HUES64 (cell line): ENCODE measurements around the gene KSR2.

Source experiments
- H3K27ac ChIP-seq: 2 replicates; pipeline ENCODE4 v1.7.0; 2013; ENCODE audit warnings: low read depth, low read length, inconsistent platforms
- H3K27me3 ChIP-seq: 2 replicates; pipeline ENCODE4 v1.6.1; 2013; ENCODE audit warnings: mild to moderate bottlenecking, low read length; ENCODE audit not compliant: insufficient read depth
- H3K36me3 ChIP-seq: 2 replicates; pipeline ENCODE4 v1.6.1; 2013; ENCODE audit warnings: mild to moderate bottlenecking, low read length; ENCODE audit not compliant: insufficient read depth
- H3K4me1 ChIP-seq: 2 replicates; pipeline ENCODE4 v1.6.1; 2013; ENCODE audit warnings: mild to moderate bottlenecking, low read length, moderate library complexity; ENCODE audit not compliant: insufficient read depth
- H3K4me3 ChIP-seq: 2 replicates; pipeline ENCODE4 v1.5.1; 2013; ENCODE audit warnings: mild to moderate bottlenecking, low read length, moderate library complexity
- H3K9ac ChIP-seq: 2 replicates; pipeline ENCODE4 v1.6.1; 2013; ENCODE audit warnings: mild to moderate bottlenecking, low read depth, low read length
- H3K9me3 ChIP-seq: 2 replicates; pipeline ENCODE4 v1.6.1; 2013; ENCODE audit warnings: low read depth, low read length; ENCODE audit not compliant: insufficient read depth
- WGBS: fragments of 150-250, 120-280 bp; methylation state at CpG from one replicate; pipeline ENCODE4 v1.1.7; 2013; ENCODE audit warnings: missing lambda C conversion rate; 5-methylcytosine and 5-hydroxymethylcytosine counted together

Gene KSR2

GRCh38 chr12:117417004-117417403, 551.8 kb downstream of the KSR2 start:
- 74% methylated on average over 1 of the region's 1 CpG for WGBS
- Histone ChIP-seq H3K9ac (no peak overlapping the region), H3K9me3 (no peaks in the 10 kb centered on the region), H3K27me3 (no peaks in the 10 kb centered on the region), H3K4me1 (no peaks in the 10 kb centered on the region), H3K36me3 (no peaks in the 10 kb centered on the region), H3K27ac (no peak overlapping the region), H3K4me3 (no peak overlapping the region)

- no peak overlapping the region for H3K9ac ChIP-seq
- H3K4me3 ChIP-seq: no peak overlapping the region
- H3K9me3 ChIP-seq: no peaks in the 10 kb centered on the region
- WGBS: 89% methylated on average over 11 of the region's 11 CpGs
- H3K27ac ChIP-seq: no peak overlapping the region
- H3K4me1 ChIP-seq: peaks cover 11% of the 10 kb centered on the region
- no peaks in the 10 kb centered on the region for H3K27me3 ChIP-seq
- no peaks in the 10 kb centered on the region for H3K36me3 ChIP-seq
Measured at GRCh38 chr12:117412465-117413188, 556.2 kb downstream of the KSR2 start.

GRCh38 chr12:117409286-117409685, 559.5 kb downstream of the KSR2 start:
- Histone ChIP-seq H3K36me3 (no peaks in the 10 kb centered on the region), H3K9me3 (no peaks in the 10 kb centered on the region), H3K4me1 (peaks cover 12% of the 10 kb centered on the region), H3K9ac (no peak overlapping the region), H3K4me3 (no peak overlapping the region), H3K27ac (no peak overlapping the region), H3K27me3 (no peaks in the 10 kb centered on the region)

GRCh38 chr12:117408161-117408791, 560.5 kb downstream of the KSR2 start:
- H3K9ac ChIP-seq: peak overlapping the region; percentile 15; the same call in 1 of the 2 replicates

GRCh38 chr12:117404940-117405339, 563.9 kb downstream of the KSR2 start:
- no peak overlapping the region for H3K4me3 ChIP-seq
- H3K9me3 ChIP-seq: no peaks in the 10 kb centered on the region
- no peaks in the 10 kb centered on the region for H3K27me3 ChIP-seq
- WGBS: 94% methylated on average over 7 of the region's 7 CpGs
- H3K9ac ChIP-seq: no peak overlapping the region
- H3K27ac ChIP-seq: no peak overlapping the region
- H3K36me3 ChIP-seq: no peaks in the 10 kb centered on the region
- peaks cover 12% of the 10 kb centered on the region for H3K4me1 ChIP-seq

More at GRCh38 chr12:117408161-117408791, 560.5 kb downstream of the KSR2 start:
- peaks cover 12% of the 10 kb centered on the region for H3K4me1 ChIP-seq
- no peaks in the 10 kb centered on the region for H3K27me3 ChIP-seq
- H3K27ac ChIP-seq: no peak overlapping the region
- H3K9me3 ChIP-seq: no peaks in the 10 kb centered on the region
- 61% methylated on average over 11 of the region's 11 CpGs for WGBS
- no peak overlapping the region for H3K4me3 ChIP-seq
- no peaks in the 10 kb centered on the region for H3K36me3 ChIP-seq

GRCh38 chr12:117404203-117404853, 564.5 kb downstream of the KSR2 start:
- Histone ChIP-seq H3K27ac (no peak overlapping the region), H3K36me3 (no peaks in the 10 kb centered on the region), H3K27me3 (no peaks in the 10 kb centered on the region), H3K4me3 (no peak overlapping the region), H3K4me1 (peaks cover 12% of the 10 kb centered on the region), H3K9me3 (no peaks in the 10 kb centered on the region), H3K9ac (no peak overlapping the region)
- 91% methylated on average over 4 of the region's 4 CpGs for WGBS

- no peak overlapping the region for H3K27ac ChIP-seq
- H3K27me3 ChIP-seq: no peaks in the 10 kb centered on the region
- H3K36me3 ChIP-seq: no peaks in the 10 kb centered on the region
- no peak overlapping the region for H3K4me3 ChIP-seq
- H3K4me1 ChIP-seq: peaks cover 11% of the 10 kb centered on the region
- H3K9me3 ChIP-seq: no peaks in the 10 kb centered on the region
- WGBS: 91% methylated on average over 3 of the region's 3 CpGs
- H3K9ac ChIP-seq: no peak overlapping the region
Measured at GRCh38 chr12:117403586-117404139, 565.1 kb downstream of the KSR2 start.
